ENCODE measurements around the gene SDS.

DNA sequence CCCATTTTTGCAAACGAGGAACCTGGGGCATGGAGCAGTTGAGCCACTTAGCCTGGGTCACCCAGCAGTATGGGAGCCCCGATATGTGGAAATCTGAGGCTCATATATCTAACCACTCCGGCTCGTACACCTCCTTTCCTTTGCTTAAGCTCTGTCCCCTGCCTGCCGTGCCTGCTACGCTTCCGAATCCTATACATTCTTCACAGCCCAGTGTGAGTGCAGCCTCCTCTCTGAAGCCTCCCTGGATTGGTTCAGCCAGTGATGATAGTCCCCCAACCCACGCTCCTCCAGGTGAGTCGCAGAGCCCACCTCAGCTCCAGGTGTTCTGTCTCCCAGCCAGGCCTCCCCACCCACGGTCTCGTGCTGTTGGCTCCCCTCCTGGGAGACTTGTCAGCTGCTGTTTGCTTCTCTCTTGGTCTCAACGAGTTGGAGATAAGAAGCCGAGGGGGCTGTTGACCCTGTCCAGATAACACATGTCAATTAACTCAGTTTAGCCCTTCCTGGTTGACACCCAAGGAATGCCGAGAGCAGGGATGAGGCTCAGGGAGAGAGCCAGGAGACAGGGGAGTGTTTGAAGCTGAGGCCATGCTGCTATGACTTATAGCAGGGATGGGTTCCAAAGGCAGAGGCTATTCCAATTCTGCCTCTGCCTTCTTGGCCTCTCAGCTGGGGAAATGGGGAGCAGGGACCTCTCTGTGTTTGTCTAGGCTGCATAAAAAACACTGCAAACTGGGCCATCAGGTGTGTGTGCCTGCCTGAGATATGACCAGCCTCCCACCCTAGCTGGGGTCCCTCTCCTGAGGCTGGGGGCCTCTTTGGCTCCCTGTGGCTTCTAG, 37.5 kb upstream of the SDS start:
- TF ChIP-seq, protein P1, sequence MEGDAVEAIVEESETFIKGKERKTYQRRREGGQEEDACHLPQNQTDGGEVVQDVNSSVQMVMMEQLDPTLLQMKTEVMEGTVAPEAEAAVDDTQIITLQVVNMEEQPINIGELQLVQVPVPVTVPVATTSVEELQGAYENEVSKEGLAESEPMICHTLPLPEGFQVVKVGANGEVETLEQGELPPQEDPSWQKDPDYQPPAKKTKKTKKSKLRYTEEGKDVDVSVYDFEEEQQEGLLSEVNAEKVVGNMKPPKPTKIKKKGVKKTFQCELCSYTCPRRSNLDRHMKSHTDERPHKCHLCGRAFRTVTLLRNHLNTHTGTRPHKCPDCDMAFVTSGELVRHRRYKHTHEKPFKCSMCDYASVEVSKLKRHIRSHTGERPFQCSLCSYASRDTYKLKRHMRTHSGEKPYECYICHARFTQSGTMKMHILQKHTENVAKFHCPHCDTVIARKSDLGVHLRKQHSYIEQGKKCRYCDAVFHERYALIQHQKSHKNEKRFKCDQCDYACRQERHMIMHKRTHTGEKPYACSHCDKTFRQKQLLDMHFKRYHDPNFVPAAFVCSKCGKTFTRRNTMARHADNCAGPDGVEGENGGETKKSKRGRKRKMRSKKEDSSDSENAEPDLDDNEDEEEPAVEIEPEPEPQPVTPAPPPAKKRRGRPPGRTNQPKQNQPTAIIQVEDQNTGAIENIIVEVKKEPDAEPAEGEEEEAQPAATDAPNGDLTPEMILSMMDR (IDR thresholded peaks at IDR 0.05) = no peak
- no peak for TF ChIP-seq EP300 (IDR thresholded peaks at IDR 0.05)
- TF ChIP-seq POLR2A (IDR thresholded peaks at IDR 0.05) = no peak
